GM12872 (cell line): ENCODE results near the gene VAC14.

Experiments
- CTCF ChIP-seq: IDR thresholded peaks from 3 replicates; pipeline ENCODE4 v1.5.1; 2011; ENCODE audit warnings: low read depth, mild to moderate bottlenecking, low read length, moderate library complexity; ENCODE audit not compliant: insufficient read depth

Gene VAC14

GRCh38 chr16:70770626-70771552 is 30.1 kb downstream of the VAC14 start:
- peak; percentile 95 for TF ChIP-seq CTCF

- TF ChIP-seq CTCF = no peak
Observed at GRCh38 chr16:70770291-70770625, 30.7 kb downstream of the VAC14 start.

GRCh38 chr16:70769761-70770160 is 31.2 kb downstream of the VAC14 start:
- no peak for TF ChIP-seq CTCF

GRCh38 chr16:70769131-70769530 is 31.8 kb downstream of the VAC14 start:
- TF ChIP-seq CTCF = no peak

- TF ChIP-seq CTCF = no peak
Observed at GRCh38 chr16:70768203-70768580, 32.8 kb downstream of the VAC14 start.

GRCh38 chr16:70767377-70768202 is 33.4 kb downstream of the VAC14 start:
- TF ChIP-seq CTCF = no peak

- no peak for TF ChIP-seq CTCF
Observed at GRCh38 chr16:70766658-70767057, 34.3 kb downstream of the VAC14 start.
